Cerebellar nuclear complex (tissue), 1 donor: ENCODE data around the gene XAGE5.
"Not testable (repeated sequence)": the region's sequence is repeated elsewhere in the genome, so short reads cannot be mapped to it uniquely, and the experiment has no call there.

Source experiments
- DNase-seq, 2 experiments: peaks; one replicate each; lab custom pipeline; 2025; lab: John Stamatoyannopoulos, UW

Gene XAGE5

GRCh38 chrX:52811065-52811625 lies at the start of gene XAGE5:
Gene XAGE5 (plus strand): TSS chrX:52811287. CDS start chrX:52812567, 1,280 bp downstream.
- DNase-seq, result no peak

GRCh38 chrX:52765983-52766382 lies 45.1 kb upstream of the XAGE5 start:
- DNase-seq, result not testable (repeated sequence)

- DNase-seq, result not testable (repeated sequence)
Measured at GRCh38 chrX:52773504-52773903, 37.6 kb upstream of the XAGE5 start.

- DNase-seq, result not testable (repeated sequence)
Measured at GRCh38 chrX:52797327-52797726, 13.8 kb upstream of the XAGE5 start, which contains the start of gene SPANXN5. Gene SPANXN5 (minus strand): TSS chrX:52797427. CDS start chrX:52797348, 79 bp downstream.

- not testable (repeated sequence) for DNase-seq
Measured at GRCh38 chrX:52804876-52805275, 6.2 kb upstream of the XAGE5 start.

- no peak for DNase-seq
Measured at GRCh38 chrX:52819788-52820187, 8.7 kb downstream of the XAGE5 start.

- no peak for DNase-seq
Measured at GRCh38 chrX:52821079-52821760, 10.1 kb downstream of the XAGE5 start.

GRCh38 chrX:52824608-52825007 lies 13.5 kb downstream of the XAGE5 start:
- no peak for DNase-seq

- no peak for DNase-seq
Measured at GRCh38 chrX:52830551-52830950, 19.5 kb downstream of the XAGE5 start.

- no peak for DNase-seq
Measured at GRCh38 chrX:52839137-52839536, 28.1 kb downstream of the XAGE5 start.

GRCh38 chrX:52843619-52844018 lies 32.5 kb downstream of the XAGE5 start:
- not testable (repeated sequence) for DNase-seq

GRCh38 chrX:52852110-52852860 lies 41.2 kb downstream of the XAGE5 start:
- DNase-seq, result no peak

- DNase-seq, result not testable (repeated sequence)
Measured at GRCh38 chrX:52856991-52857525, 46.0 kb downstream of the XAGE5 start.

GRCh38 chrX:52865343-52865998 lies 54.4 kb downstream of the XAGE5 start:
- DNase-seq, result no peak
